C4-2B (cell line): ENCODE results near the gene HDAC10.

Experiments used
- H3K27ac ChIP-seq: fragments of 450-650 bp; 2 replicates; pipeline ENCODE4 v1.5.1; 2017
- CTCF ChIP-seq: fragments of 450-650 bp; conservative IDR thresholded peaks from 2 replicates; pipeline ENCODE4 v1.5.1; 2017; ENCODE audit warnings: mild to moderate bottlenecking
- ZFX ChIP-seq: fragments of 450-650 bp; IDR thresholded peaks from 2 replicates; pipeline ENCODE4 v1.6.1; 2017

Gene HDAC10

DNA sequence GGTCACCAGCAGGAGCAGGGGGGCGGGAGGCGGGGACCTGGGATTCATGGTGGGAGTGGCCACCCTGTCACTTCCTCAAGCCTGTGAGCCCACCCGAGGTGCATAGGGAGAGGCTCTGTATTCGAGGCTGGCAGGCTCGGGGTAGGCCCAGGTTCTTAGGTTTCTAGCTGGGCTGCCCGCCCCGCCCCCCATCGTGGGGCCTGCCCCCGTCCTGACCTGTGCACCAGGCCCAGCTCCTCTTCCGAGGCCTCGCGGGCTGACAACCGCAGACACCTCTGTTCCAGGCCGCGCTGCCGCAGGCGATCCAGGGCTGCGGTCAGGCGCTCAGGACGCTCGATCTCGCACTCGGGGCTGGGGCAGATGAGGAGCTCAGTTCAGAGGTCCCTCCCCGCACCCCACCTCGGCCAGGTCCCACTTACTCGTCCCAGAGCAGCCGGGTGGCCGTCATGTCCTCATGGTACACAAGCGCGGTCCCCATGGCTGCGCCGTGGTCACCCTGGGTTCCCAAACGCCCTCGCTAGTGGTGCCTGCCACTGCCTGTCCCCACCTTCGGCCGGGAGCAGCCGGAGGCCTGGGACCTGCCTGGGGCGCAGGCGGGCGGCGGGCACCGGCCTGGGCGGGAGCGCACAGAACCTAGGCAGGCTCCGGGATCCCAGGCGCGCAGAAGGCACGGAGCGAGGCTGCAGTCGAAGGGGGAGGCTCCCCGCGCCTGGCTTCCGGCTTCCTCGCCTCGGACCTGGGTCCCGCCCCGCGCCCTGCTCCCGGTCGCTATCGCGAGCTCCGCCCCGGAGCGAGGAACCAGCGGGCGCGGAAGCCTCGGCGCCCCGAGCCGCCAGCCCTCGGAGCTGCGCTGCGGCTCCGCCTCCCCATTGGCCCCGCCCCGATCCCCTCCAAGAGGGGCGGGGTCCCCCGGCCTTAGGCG lies at the start of gene HDAC10:
Gene HDAC10, minus strand, starts transcription at position 711 of the 922 bp plus-strand sequence. Its CDS starts 233 bp downstream, at position 478.
- peak within 1 kb of the TSS; percentile 88 for H3K27ac ChIP-seq

GRCh38 chr22:50300620-50301257 lies 49.7 kb upstream of the HDAC10 start:
- no peak for TF ChIP-seq CTCF
- TF ChIP-seq ZFX, result no peak
- no peak overlapping the region for H3K27ac ChIP-seq

More for the DNA sequence above, at the start of gene HDAC10:
- TF ChIP-seq CTCF, result no peak
- TF ChIP-seq ZFX, result peak; percentile 76; the same call in 1 of the 2 replicates

- no peak overlapping the region for H3K27ac ChIP-seq
- TF ChIP-seq ZFX (no peak), CTCF (no peak)
Observed at GRCh38 chr22:50299785-50300619, 48.9 kb upstream of the HDAC10 start.

DNA sequence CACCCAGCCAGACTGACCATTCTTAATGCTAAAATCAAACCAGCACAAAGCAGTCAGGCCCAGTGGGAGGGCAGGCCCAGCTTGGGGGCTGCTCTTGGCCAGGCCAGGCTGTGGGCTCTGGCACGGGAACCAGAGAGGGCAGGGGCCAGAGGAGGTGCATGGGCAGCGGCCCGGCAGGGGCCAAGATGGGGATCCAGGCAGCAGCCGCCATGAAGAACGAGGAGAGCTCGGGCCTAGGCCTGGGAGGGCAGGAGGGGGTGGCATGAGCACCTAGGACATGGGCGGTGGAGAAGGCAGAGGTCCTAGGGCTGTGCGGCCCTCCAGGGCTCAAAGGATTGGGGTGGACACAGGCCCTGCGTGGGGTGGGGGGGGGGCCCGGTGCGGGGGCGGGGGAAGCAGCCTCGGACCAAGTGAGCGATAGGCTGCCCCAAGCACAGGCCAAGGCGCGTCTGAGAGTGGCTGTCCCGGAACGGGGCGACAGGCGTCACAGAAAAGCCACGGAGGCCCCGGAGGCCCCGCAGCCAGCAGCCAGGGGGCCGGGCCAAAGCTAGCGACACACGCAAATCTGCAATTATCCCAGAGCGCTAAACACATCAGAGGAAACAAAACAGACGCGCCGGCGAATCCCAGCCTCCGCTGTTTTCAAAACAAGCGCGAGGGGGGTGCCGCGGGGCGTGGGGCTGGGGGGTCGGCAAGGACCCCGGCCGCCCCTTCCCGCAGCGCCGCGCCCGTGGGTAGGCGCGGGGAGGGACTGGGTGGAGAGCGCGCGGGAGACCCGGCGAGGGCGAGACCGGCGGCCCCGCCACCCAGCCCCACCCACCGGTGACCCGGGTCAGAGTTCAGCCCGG lies 48.1 kb upstream of the HDAC10 start:
- H3K27ac ChIP-seq, result no peak overlapping the region
- TF ChIP-seq CTCF (no peak), ZFX (no peak)

DNA sequence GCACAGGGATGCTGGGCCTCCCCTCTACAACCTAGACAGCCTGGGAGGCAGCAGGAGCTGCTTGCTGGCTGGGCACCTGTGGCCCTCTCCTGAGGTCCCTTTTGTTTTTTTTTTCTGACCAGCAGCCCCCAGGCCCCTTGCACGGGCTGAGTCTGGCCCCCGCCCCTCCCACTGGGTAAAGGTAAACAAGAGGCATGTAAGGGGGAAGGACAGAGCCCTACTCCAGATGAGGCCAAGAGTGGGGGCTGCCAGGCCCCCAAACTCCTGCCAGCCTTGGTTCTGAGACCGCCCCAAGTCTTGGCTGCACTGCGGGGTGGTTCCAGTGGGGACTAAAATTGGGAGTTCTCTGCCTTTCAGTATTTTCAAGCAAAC lies 47.2 kb upstream of the HDAC10 start:
- H3K27ac ChIP-seq, result no peak overlapping the region
- no peak for TF ChIP-seq ZFX

DNA sequence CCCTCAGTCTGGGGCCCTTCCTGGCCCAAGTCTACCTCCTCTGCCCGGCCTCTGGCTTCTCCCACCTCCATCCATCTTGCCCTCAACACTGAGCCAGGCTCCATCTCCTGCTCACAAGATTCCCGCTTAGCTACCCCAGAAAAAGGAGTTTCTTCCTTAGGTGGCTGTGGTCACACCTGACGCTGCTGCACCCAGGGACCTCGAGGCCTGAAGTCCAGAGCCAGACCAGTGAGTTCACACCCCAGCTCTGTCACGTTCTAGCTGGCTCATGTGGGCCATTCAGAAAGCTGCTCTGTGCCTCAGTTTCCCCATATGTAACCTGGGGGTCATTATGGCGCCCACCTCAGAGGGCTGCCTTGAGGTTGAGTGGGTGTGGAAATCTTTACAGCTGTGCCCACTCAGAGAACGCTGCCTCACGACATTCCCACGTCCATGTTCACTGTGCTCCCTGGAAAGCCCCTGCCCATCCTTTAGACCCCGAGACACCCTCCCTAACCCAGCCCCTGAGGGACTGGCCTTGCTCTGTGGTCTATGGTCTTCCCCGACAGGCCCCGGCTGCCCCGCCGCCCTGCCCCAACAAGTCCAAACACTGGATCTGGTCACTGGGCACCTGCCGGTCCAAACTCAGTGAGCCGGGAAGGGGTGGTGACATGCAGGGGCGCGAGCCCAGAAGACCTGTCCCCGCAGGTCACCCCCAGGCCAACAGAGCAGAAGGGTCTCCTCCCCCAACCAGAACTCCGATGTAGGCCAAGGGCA lies 46.6 kb upstream of the HDAC10 start:
- H3K27ac ChIP-seq, result no peak overlapping the region

More for the DNA sequence above, 46.6 kb upstream of the HDAC10 start:
- TF ChIP-seq CTCF (no peak), ZFX (no peak)
